OCI-LY7 (cell line): ENCODE results near the gene DNMBP.

Source experiments
- EZH2phosphoT487 ChIP-seq: fragments of 200-600 bp; sonication (generic); IDR thresholded peaks from 2 replicates; pipeline ENCODE4 v1.6.1; 2018; ENCODE audit warnings: low read depth, borderline replicate concordance, mild to moderate bottlenecking, mixed run types, antibody characterized with exemption, low read length, moderate library complexity, mixed read lengths
- TF ChIP-seq, protein P1 (sequence below): fragments of 200-600 bp; sonication (generic); conservative IDR thresholded peaks from 2 replicates; pipeline ENCODE4 v1.5.1; 2014; ENCODE audit warnings: mild to moderate bottlenecking, antibody characterized with exemption, low read length, moderate library complexity, mixed read lengths

DNA sequence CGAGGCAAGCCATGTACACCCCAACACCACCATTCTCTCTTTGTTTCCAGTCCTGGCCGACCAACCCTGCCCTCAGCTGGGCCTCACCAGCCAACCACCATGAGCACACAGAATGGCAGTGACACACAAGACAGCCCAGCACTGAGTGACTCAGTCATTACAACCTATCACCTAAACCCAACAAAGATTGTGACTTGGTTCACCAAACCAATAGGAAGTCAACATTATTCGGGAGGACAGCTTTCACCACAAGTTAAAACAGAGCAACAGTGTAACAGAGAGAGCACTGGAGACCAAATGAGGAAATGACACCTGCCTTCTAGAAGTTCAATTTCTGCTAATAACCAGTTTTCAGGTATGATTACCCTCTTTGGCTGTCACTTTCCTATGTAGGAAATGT lies 72.1 kb downstream of the DNMBP start:
- TF ChIP-seq, protein P1, sequence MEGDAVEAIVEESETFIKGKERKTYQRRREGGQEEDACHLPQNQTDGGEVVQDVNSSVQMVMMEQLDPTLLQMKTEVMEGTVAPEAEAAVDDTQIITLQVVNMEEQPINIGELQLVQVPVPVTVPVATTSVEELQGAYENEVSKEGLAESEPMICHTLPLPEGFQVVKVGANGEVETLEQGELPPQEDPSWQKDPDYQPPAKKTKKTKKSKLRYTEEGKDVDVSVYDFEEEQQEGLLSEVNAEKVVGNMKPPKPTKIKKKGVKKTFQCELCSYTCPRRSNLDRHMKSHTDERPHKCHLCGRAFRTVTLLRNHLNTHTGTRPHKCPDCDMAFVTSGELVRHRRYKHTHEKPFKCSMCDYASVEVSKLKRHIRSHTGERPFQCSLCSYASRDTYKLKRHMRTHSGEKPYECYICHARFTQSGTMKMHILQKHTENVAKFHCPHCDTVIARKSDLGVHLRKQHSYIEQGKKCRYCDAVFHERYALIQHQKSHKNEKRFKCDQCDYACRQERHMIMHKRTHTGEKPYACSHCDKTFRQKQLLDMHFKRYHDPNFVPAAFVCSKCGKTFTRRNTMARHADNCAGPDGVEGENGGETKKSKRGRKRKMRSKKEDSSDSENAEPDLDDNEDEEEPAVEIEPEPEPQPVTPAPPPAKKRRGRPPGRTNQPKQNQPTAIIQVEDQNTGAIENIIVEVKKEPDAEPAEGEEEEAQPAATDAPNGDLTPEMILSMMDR: no peak
- no peak for TF ChIP-seq EZH2phosphoT487
